NCI-H446 (cell line): Measurements from ENCODE around the gene QRICH1.

Source experiments
- DNase-seq, 2 experiments: peaks; one replicate each; lab custom pipeline; 2025; lab: John Stamatoyannopoulos, UW

The QRICH1 gene, protein sequence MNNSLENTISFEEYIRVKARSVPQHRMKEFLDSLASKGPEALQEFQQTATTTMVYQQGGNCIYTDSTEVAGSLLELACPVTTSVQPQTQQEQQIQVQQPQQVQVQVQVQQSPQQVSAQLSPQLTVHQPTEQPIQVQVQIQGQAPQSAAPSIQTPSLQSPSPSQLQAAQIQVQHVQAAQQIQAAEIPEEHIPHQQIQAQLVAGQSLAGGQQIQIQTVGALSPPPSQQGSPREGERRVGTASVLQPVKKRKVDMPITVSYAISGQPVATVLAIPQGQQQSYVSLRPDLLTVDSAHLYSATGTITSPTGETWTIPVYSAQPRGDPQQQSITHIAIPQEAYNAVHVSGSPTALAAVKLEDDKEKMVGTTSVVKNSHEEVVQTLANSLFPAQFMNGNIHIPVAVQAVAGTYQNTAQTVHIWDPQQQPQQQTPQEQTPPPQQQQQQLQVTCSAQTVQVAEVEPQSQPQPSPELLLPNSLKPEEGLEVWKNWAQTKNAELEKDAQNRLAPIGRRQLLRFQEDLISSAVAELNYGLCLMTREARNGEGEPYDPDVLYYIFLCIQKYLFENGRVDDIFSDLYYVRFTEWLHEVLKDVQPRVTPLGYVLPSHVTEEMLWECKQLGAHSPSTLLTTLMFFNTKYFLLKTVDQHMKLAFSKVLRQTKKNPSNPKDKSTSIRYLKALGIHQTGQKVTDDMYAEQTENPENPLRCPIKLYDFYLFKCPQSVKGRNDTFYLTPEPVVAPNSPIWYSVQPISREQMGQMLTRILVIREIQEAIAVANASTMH

DNA sequence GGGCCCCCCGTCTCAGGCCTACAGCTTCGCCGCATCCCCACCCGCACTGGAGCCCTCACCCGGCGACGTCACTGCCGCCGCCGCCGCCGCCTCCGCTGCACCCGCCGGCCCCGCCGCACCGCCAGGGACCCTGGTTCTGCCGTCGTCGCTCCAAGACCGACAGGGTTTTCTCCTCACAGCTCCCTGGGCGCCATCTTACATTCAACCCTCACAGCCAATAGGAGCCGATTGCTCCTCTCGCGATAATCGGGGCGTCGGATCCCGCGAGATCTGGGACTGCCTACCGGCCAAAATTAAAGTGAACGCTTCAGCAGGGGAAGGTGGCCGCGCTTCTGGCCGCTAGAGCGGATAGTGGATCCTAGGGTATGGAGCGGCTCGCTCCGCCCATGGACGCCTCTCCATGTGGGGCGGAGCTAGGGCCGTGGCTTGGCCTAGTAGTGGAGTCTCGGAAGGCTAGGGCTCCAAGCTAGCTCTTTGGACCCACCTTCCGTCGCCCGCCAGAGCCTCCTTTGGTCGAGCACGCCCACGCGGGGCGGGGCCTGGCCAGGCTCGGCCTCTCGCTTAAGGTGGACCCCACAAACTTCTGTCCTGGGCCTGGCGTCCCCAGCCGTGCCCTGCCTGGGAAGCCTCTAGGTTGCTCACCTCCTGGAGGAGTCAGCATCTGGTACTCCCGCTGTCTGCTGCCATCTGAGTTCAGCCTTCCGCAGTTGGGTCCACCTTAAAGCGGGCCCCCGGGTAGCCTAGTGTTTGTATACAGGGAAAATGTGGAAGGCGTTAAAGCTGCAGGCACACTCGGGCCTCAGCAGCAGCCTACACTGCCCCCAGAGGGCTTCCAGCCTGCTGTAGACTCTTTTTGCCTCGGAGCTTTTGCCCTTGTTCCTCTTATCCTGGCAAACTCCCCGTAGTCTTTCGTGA is at the start of gene QRICH1:
TSS of gene QRICH1 (minus strand) at position 219 of the 915 bp plus-strand sequence. CDS start 17,054 bp downstream, outside the sequence.
- DNase-seq = peak; percentile 93 to 97

DNA sequence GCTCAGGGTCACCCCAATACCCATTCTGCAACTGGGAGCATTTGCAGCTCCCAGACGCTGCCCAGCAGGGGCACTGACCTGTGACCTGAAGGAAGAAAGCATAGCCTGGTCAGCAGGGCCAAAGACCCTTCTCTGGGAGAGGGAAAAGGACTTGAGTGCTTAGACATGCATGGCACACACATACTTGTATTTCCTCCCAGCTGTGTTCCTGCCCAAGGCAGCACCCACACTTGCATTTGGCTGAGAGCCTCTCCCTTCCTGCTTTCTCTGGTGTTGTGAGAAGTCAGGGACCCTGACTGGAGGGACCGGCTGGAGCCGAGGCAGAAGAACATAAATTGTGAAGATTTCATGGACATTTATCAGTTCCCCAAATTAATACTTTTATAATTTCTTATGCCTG is 46.2 kb upstream of the QRICH1 start:
- no peak for DNase-seq

DNA sequence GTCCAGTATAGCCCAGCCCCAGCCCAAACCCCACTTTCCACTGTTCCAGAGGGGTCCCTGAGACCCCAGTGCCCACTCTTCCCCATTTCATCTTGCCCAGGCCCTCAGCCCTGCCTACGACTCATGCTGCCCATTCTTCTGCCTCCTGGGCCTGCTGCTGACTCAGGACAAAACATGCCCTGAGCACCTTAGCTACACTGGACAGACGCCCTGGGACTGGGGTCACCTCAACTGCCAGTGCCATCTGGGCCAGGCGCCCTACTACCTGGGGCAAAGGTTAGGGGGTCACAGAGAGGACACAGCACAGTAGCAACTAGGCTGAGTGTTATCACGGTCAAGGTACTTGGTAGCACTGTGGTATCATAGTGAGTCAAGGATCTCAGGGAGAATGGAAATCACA is 41.6 kb upstream of the QRICH1 start:
- DNase-seq = no peak

DNA sequence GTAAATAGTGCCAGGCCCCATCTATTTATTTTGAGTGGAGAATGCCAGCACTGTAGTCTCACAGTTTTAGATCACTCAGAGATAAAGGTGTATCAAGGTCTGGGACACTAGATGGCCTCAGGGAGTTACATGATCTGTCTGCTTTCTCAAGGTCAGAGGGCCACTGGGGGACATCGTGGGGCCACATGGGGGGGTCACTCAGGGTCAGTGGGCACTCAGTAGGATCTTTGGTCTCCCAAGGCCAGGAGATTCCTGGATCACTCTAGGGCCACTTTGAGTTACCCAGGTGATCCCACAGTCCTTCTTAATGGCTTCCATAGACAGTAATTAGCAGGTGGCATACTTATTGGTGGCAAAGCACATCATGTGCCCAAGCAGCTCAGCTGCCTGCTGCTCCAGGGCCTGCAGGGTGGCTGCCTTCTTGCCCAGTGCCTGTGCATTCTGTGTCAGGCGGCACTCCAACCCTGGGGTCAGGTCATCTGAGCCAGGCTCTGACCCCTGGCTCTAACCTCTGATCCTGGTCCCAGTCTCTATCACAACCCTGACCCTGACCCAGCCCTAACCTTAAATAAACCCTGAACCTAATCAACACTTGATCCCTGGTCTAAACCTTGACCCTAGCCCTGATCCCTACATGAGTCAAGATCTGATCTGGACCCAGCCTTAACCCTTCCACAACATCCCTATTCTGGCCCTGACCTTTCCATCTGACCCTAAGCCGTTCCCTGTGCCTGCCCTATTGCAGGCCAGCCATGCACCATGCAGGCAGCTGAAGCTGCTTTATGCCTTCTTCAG is 40.8 kb upstream of the QRICH1 start:
- no peak for DNase-seq

DNA sequence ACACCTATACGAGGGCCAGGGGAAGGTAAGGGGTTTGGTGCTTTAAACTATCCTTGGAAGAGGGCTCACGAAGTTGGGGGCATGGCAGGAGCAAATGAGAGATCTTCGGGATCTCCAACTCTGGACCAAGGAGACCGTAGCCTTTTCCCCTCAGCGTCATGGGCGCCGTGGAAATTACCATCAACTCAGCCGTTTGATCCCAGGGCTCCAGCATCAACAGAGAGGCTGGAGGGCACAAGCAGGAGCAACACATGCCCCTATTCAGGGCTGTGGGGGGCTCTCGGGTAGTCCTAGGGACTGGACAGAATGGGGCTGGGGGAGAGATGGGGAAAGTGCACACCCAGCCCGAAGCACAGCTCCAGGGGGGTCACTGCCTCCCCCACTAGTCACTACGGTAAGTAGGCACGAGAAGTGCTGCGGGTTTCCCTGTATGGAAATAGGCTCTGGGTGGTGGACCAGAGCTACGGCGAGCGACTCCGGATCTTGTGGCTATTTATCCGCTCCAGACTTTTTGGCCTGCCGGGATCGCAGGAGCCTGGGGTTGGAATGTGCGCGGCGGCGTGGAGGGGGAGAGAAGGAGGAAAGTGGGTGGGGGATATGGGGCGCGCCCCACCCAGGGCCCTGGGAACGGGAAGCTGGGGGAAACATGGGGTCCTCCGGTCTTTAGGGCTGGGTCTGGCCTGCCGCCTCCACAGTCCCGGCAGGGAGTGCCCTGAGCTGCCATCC is 39.5 kb upstream of the QRICH1 start:
- DNase-seq = peak; percentile 32 to 75

DNA sequence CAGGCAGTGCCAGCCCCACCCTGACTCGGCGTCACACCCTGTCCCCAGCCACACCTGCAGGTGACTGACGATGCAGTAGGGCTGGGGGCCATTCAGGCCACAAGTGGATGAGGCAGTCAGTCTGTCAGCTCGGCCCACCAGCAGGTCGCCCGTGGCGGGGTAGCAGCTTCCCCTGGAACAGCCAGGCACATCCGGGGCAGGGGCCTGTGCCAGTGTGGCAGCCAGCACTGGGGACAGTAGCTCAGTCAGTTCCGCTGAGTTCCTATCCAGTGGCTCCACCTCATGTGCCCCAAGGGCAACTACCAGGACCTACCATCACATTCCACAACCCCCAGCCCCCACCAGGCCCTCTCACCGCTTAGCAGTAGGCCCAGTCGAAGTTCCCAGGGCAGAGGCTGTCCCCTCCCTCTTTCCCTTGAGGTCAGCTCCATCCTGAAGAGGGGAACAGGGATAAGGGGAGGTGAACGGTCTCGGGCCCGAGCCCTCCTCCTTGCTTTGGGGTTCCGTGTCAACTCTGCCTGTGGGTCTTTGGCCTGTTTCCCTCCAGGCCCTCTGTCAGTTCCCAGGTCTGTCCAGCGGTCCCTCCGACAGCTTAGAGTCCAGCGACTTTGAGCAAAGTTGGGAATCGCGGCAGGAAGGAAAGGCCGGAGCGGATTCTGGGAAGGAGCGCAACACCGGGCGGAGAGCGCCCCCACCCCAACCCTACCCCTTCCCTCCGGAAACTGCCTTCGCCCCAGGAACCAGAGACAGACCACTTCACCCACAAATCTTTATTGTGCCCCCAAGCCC is 38.8 kb upstream of the QRICH1 start, which contains the start of gene LAMB2:
TSS of gene LAMB2 (minus strand) at position 614 of the 789 bp plus-strand sequence. CDS start at position 431, 183 bp downstream.
- DNase-seq = peak; percentile 2 to 63

DNA sequence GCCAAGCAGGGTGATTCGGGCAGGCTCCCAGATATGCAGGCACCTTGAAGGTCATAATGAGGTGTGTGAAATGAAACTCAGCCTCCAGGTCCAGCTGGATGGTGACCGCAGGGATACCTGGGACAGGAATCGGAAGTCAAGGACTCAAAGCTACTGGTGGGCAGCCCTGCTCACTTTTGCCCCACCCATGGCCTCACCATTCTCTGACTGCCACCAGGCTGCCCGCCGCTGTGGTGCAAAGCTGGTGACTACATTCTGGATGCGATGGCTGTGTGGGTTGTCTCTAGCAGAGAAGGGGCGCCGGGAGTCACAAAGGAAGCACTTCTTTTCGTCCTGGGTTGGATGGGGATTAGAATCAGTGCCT is 38.2 kb upstream of the QRICH1 start:
- no peak for DNase-seq

DNA sequence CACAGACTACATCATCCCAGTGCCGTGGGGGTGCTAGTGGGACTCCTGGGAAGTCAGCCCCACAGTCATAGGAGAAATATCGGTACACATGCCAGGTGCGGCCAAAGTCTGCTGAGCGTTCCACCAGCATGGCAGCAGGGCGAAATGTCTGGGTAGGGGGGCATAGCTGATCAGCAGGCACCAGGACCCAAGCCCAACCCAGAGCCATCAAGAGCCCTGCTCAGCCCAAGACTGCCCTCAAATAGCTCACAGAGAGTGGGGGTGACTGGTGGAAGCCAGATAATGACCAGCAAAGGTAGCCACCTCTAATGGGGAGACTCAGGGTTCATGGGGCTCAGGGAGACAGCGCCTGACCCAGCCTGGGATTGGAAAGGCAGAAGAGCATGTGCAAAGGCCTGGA is 37.7 kb upstream of the QRICH1 start:
- DNase-seq = no peak

DNA sequence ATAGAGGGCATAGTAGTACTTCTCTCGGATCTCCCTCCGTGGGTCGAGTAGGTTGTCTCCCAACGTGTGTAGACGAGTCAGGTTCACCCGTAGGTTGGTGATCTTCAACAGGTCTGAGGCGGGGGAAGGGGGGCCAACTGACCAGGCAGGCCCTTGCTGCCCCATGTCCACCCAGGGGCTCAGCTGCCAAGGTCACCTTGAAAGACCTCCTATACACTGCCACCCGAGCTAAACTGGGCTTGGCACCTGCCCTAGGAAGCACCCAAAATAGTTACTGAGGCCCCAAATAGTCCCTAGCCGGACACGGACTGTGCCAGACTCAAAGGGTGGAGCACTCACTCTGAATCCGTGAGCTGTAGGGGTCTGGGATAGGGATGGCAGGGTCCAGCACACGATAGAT is 37.2 kb upstream of the QRICH1 start:
- DNase-seq = no peak

DNA sequence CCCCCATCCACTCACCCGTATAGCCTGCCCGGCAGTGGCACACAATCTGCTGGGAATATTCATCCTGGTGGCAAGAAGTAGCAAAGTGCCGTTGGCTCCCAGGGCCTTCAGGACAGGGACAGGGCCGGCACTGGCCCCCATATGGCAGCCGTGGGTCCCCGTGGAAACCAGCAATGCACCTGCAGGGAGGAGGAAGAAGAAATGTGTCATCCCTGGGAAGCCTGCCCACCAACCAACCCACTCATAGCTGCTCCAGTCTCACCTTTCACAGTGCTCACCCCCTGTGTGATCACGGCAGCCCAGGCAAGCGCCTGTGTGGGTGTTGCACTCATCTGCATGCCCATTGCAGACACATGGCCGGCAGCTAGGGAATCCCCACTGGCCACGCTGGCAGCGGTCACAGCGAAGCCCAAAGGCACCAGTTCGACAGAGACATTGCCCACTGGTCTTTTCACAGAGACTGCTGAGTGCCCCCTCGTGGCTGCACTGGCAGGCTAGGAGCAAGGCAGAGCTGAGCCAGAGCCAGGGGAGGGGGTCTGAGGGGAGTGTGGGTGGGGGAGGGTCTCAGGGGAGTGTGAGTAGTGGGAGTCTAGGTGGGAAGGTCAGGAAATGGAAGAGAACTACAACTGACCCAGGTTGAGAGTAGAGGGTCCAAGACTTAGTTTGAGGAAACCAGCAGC is 31.3 kb upstream of the QRICH1 start:
- no peak for DNase-seq

DNA sequence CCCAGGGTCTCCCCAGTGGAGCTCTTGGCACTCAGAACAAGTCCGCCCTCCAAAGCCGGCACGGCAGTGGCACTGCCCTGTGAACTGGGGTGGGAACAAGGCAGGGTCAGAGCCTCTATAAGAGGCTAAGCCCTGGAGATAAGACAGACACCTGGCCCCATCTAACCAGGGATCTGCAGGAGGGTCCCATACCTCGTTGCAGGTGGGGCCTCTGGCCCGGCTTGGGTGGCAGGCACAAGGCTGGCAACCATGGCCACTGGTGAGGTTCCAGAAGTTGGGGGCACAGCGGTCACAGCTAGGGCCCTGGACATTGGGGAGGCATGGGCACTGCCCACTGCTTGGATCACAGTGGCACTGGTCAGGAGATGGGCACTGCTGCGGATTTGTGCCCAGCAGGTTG is 30.3 kb upstream of the QRICH1 start:
- DNase-seq = no peak

DNA sequence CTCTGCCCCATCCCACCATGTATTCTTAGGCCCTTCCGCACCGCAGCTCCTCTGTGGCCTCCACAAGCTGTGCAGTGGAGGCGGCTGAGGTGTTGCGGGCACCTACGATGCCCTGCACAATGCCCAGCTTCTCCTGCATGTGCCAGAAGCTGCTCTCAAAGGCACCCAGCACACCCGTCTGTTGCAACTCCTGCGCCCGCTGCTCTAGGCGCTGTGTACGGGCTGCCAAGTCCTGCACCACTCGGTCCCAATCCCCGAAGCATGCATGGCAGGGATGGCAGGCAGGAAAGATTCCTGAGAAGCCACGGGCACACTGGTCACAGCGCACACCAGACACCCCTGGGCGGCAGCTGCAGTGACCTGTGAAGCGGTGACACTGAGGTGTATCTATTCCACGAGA is 29.8 kb upstream of the QRICH1 start:
- no peak for DNase-seq

DNA sequence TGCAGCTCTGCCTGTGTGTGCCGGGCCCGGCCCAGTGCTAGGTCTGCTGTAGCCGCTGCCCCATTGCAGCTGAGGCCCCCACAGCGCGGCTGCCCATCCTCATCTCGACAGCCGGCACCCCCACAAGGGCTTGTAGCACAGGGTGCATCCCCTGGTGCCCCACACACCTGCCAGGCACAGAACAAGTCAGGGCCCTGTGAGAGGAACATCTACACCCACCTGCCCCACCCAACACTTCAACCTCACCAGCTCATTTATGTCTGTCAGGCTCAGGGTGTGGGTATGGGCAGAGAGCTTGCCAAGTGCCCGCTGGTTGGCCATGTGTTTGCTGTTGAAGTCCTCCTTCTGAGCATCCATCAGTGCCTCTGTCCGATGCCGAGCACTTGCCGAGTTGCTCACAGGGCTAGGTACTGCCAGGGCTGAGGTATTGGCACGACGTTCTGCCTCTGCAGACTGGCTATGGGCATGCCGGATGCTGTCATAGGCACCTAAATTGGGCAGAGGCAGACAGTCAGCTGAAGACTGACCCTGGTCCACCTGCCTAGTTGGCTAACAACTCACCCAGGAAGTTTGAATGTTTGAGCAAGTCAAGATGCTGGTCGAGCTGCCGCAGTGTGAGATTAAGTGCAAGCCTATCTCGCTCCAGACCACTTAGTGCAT is 29.1 kb upstream of the QRICH1 start:
- DNase-seq = no peak

DNA sequence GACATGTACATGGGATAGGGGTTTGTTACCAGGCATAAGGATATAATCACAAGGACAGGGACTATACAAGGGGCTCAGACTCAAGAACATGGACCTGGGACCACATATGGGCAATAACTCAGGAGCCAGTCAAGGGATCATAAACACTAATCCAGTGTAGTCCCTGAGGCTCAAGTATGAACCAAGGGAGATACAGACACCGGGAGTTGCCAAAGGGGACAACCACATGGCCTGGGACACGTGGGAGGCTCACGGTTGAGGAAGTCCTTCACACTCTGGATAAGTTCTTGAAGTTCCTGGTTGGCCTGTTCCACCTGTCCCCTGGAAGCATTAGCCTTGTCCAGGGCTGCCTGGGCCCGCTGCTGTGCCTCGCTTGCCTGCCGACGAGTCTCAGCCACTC is 28.6 kb upstream of the QRICH1 start:
- DNase-seq = no peak

DNA sequence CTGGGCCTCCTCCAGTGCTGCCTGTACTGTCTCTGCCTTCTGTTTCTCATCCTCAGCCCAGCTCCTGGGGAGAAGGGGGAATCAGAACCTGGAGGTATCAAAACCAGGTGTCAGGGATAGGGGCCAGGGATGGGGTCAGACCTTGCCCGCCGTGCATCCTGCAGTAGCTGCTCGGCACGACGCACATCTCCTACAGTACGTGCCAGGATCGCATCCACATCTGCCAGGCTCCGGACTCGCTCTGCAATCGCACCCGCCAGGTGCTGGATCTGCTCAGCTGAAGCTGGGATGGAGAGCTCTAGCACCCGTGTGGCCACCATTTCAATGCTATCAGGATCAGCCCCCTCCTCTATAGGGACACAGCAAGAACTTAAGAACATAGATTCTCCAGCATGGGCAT is 28.2 kb upstream of the QRICH1 start:
- no peak for DNase-seq

DNA sequence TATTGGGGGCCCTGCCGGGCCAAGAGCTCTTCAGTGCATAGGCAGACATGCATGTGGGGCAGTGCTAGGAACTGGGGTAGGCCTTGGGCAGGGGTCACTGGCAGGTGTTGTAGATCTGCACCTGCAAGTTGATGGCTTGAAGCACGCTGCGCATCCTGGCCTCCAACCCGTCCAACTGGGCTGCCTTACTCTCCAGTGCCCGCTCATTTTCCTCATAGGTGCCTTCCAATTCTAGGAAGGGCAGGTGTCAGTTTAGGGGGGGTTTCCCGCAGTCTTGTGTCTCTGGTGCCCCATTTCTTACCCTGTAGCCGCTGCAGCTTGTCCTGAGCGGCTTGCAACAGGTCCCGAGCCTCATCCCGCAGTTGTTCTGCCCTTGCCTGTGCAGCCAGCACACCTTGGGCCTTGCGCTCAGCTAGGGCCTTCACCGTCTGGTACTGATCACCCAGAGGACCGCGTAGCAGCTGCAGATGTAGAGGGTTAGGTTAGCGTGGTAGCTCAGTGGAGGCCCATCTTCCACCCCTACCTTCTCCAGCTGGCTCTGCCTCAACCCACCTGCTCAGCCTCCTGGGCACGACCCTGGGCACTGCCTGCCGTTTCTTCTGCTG is 27.4 kb upstream of the QRICH1 start:
- no peak for DNase-seq

DNA sequence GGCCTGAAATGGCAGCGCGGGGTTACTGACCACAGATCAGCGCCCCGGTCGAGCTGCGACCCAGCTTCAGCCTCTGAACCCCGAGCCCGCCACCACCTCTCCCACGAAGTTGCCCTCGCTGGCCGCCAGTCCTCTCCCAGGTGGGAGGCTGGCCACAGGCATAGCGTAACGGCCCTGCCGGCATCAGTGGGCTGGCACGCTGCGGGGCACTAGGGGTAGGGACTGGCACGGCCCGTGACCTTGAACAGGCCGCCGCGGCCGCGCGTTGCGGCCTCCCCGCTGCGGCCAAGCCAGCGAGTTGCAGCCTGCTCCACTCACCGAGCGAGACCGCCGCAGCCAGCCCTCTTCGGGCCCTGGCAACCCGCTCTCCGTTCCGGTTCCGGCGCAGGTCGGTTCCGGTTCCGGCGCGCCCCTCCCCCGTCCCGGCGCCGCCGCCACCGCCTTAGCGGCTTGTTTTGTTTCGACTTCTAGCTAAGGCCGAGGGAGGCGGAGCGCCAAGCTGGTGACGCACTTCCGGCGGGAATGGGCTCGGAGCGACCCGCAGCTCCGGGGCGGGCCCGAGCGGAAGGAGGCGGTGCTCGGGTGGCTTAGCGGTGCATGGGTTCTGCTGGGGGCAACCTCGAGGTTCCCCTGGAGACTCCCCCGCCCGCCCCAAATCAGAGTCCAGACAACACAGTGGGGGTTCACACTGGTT is 26.7 kb upstream of the QRICH1 start, which contains the start of gene USP19:
TSS of gene USP19 (minus strand) at position 386 of the 694 bp plus-strand sequence. CDS start 1,678 bp downstream, outside the sequence.
- peak; percentile 55 to 86 for DNase-seq

DNA sequence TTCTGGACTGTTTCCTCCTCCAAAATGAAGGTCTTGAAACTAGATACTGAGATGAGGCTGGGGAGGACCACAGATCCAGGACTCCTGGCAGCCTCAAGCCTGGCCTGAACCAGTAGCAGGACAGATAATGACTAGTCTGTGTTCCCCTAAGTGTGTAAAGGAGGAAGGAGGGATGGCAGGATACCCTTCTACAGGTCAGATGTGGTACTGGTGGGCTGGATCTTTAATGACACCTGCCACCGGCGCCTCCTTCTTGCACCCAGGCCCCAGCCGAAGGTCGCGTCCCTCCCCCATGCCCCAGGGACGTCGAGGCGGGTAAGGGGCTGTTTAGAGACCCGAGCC is 26.2 kb upstream of the QRICH1 start:
- no peak for DNase-seq
